ENCODE data around the gene TBC1D16.
"Not testable (repeated sequence)": the region's sequence is repeated elsewhere in the genome, so short reads cannot be mapped to it uniquely, and the experiment has no call there.

The TBC1D16 gene

GRCh38 chr17:79912552-79913330 is 122.9 kb downstream of the TBC1D16 start:
- FAIRE-seq: no peak

DNA sequence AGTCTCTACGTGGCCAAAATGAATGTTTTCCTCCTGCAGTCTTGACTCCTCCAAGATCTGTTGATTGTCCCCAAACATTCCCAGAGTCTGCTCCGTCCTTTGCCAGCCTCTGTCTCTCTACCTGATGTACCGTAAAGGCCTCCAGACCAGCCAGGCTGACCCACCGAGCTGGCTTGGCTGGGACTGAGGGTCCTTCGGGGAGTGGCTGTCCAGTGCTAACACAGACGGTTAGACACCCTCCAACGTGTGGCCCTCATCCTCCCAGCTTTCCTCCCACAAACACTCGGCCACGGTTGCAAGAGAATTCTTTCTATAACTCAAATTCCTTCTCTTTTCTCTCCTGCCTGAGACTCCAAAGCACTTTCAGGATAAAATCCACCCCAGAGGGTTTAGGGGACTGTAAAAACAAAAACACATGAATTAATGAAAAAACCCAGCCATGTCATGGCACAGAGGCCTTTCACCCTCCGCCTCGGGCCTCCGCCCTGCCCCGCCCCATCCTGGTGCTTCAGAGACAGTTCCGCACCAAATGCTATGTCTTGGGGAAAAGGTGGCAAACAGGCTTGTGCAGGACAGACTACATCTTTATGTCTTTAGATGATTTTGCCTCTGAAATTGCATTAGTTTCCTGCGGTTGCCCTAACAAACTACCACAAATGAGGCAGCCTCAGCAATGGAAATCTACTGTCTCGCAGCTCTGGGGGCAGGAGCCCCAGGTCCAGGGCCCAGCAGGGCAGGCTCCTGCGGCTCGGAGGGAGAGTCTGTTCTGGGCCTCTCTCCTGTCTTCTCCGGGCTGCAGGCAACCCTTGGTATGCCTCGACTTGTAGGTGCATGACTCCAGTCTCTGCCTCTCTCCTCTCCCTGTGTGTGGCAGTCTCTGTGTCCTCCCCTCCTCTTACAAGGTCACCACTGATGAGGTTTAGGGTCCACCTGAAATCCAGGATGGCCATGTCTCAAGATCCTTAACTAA is 124.0 kb downstream of the TBC1D16 start:
- no peak for FAIRE-seq

DNA sequence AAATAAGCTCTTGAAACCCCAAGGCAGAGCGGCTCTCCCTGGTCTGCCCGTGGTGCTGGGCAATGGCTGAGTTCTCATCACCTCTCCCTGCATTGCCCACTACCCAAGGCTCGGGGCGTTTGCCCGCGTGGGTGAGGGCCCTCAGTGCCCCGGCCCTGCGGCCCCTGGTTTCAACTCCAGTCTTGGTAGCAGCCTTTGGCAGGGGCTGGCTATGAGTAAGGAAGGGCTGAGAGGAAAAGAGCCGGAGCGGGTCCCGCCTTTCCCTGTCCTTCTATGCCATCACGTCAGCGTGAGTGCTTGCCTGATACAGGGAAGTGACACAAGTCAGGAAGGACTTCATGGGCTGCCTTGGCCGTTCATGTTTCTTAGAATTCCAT is 124.7 kb downstream of the TBC1D16 start:
- no peak for FAIRE-seq

DNA sequence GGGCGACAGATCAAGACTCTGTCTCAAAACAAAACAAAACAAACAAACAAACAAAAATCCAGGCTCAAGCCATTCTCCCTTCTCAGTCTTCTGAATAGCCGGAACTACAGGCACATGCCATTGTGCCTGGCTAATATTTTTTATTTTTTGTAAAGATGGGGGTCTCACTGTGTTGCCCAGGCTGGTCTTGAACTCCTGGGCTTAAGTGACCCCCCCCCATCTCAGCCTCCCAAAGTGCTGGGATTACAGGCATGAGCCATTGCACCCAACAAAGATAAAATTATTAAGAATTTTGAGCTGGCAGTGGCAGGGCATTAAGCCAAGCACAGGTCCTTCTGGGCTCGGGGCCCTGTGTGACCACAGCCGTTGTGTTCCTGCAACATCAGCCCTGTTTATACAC is 126.6 kb downstream of the TBC1D16 start:
- no peak for FAIRE-seq

DNA sequence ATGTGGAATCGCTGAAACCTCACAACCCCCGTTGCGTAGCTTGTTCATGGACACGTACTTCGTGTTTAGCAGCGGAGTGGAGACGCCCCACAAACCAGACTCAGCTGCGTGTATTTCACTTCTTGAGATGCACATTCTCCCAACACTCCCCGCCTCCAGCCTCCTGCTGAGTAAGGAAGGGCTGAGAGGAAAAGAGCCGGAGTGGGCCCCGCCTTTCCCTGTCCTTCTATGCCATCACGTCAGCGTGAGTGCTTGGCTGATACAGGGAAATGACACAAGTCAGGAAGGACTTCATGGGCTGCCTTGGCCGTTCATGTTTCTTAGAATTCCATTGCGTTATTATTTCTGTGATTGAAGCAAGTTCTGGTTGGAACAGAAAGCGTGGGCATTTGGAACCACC is 127.8 kb downstream of the TBC1D16 start:
- no peak for FAIRE-seq

DNA sequence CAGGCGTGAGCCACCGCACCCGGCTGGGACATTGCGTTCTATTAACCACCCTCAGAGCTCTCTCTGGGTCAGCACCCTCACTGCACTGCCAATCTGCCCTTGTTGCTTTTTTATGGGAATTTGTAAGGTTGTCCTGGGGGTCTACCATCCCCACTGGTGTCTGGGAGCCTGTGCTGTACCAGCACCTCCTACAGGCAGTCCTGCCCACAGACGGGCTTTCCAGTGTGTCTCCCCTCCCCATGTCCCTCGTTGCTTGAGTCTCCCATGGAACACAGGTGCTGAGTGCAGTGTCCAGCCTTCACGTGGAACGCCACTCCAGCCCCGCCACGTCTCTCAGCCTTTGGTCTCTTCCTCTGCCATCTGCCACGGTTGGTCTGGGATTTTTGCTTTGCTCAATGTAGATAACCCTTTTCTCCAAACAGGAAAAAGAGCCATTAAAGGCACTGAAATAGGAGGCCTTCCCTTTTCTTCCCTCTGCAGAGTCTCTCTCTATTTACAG is 128.4 kb downstream of the TBC1D16 start:
- no peak for FAIRE-seq

DNA sequence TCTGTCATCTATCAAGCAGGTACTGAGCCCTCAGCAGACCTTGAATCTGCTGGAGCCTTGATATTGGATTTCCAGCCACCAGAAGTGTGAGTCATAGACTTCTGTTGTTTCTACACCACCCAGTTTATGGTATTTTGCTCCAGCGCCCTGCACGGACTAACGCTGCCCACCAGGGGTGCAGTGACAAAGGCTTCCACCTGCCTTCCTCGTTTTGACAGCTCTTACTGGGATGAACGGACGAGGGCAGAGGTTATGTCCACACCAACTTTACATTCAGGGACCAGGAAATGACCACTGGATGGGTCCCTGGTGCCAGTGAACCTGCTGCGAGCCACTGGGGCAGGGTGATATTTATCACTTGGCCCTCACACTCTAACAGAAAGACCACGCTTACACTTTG is 129.8 kb downstream of the TBC1D16 start:
- no peak for FAIRE-seq

DNA sequence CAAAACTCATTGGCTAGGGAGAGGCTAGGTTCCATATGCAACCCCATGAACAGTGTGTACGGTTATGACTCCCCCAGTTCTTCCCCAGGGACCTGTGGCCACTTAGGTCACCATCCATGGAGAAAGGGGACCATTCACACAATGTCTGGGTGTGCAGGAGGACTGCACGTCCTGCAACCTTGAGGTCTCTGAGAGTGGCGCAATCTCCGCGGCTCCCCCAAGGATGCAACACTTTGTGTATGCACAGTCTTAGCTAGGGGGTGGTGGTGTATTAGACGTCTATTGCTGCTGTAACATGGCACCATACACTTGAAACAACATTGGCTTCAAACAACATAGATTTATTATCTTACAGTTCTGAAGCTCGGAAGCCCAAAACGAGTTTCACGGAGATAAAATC is 130.8 kb downstream of the TBC1D16 start:
- FAIRE-seq: no peak

- no peak for FAIRE-seq
These were observed 133.4 kb downstream of the TBC1D16 start for GRCh38 chr17:79902146-79902791.

- FAIRE-seq: no peak
These were observed 134.5 kb downstream of the TBC1D16 start for GRCh38 chr17:79901131-79901530.

- no peak for FAIRE-seq
These were observed 136.1 kb downstream of the TBC1D16 start for GRCh38 chr17:79899584-79899983.

GRCh38 chr17:79897243-79898063 is 138.2 kb downstream of the TBC1D16 start:
- no peak for FAIRE-seq

- not testable (repeated sequence) for FAIRE-seq
These were observed 142.2 kb downstream of the TBC1D16 start for GRCh38 chr17:79893457-79893856.

DNA sequence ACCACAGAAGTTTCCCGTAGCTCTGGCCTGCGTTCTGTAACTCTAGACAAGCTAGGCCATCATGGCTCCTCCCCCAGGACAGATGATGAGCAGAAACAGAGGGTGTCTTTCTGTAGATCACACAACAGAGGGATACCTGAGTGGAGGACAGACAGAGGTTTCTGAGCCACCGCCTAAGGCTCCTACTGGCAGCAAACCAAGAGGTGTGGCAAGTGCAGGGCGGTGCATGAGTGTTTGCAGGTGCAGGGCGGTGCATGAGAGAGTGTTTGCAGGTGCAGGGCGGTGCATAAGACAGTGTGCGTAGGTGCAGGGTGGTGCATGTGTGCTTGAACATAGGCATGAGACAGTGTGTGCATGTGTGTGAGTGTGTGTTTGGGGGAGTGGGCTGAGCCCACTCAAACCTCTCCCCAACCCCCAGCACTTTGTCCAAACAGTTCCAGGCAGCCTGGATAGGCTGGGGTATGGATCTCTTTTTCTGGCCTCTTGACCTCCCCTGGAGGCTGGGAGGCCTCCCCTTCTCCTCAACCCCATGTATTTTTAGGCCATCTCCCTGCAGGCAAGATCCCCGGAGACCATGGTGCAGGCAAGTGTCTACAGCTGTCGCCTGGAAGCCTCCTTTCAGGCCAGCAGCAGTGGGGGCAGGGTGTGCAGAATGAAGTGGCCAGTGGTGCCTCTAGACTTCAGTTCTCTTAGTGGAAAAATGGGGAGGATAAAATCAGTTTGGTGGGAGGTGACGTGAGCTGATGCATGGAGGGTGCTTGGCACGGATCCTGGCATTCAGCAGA is 143.0 kb downstream of the TBC1D16 start:
- FAIRE-seq: no peak

GRCh38 chr17:79891113-79891730 is 144.4 kb downstream of the TBC1D16 start:
- no peak for FAIRE-seq

GRCh38 chr17:79890706-79891105 is 145.0 kb downstream of the TBC1D16 start:
- no peak for FAIRE-seq

GRCh38 chr17:79888811-79889634 is 146.6 kb downstream of the TBC1D16 start:
- FAIRE-seq: no peak

DNA sequence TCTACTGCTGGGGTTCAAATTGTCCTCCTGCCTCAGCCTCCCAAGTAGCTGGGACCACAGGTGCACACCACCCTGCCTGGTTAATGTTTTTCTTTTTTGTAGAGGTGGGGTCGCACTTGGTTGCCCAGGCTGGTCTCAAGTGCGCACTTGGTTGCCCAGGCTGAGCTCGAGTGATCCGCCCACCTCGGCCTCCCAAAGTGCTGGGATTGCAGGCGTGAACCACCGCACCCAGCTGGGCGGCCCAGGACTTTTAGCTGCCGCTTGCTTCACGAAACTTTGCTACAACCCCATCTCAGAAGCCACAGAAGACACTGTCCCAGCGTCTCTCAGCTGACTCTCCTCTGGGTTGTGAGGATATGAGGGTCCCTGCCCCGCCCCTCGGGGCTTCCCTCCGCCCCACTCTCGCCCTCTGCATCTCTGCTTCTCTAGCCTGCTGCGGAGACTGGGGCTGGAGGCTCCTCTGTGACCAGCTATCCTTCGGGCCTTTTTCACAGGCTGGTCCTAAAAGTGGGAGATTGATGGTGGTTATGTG is 147.6 kb downstream of the TBC1D16 start:
- FAIRE-seq: no peak

- FAIRE-seq: no peak
These were observed 148.2 kb downstream of the TBC1D16 start for GRCh38 chr17:79887451-79887991.

Measured in colon (tissue), 2 donors.